ENCODE data around the gene PLXND1. TPM values are rescaled to one million over a fixed set of nuclear protein-coding genes. Genes with fewer than 3 reads are reported as not detected.
A peak's percentile ranks its signal among the peaks of the same experiment; 100 is the strongest.
"Not testable (repeated sequence)": the region's sequence is repeated elsewhere in the genome, so short reads cannot be mapped to it uniquely, and the experiment has no call there.

PLXND1 gene
- total and polyA plus RNA-seq, 7 experiments from 2014 or later, result 0.38 to 82.5 (median 7.1) TPM; not detected in 1

DNA sequence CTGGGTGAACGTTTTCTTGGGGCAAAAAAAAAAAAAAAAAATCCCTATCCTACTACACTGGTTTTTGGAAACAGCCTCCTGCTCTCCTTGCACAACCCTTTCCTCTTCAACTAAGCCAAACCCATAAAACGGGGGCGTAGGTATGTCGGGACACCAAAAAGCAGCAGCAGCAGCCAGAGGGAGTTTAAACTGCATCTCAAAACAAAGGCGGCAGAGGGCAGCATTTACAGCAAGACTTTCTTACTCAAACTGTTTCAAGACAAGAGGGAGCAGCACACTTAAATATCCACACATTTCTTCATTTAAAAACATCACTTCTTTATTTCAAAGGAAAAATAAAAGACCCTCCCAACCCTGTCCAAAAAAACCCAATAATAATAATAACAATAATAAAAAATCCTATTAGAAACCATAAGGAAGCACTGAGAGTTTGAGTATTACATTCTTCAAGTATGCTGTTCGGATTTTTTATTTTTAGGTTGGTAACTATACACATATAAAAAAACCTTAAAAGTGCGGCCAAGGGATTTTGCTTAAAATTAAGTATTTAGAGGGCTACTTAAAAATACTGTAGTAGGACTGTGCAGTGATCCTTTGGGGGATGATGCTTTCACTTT is 43.9 kb upstream of the PLXND1 start:
- ChIA-PET CTCF (interaction anchor here (1.0 to 1.5 kb wide), 3 partner anchors 23 to 284 kb away, joined by 3 to 7 read pairs (median 6); no protein-coding TSS in a partner anchor), POLR2A (no interaction called here)
- H3K36me3 Mint-ChIP-seq, result peaks cover 2 to 44% (median 10%) of the 10 kb centered on the region in 5 donors
- Histone ChIP-seq H3K4me3 (ENCODE audit: low read length) (no peak overlapping the region), H3K36me3 (ENCODE audit: control insufficient read depth in 2 of 3, insufficient read depth in 3 of 3, low read length in 3 of 3) (peaks cover 0 to 17% (median 0%) of the 10 kb centered on the region in 3 experiments), H3K27me3 (ENCODE audit: control insufficient read depth in 2 of 2, insufficient read depth in 2 of 2, low read length in 2 of 2) (no peaks in the 10 kb centered on the region), H3K9me3 (ENCODE audit: control insufficient read depth in 2 of 3, low read length in 3 of 3) (no peaks in the 10 kb centered on the region), H3K27ac (ENCODE audit: low read depth, low read length) (no peak overlapping the region), H3K4me1 (ENCODE audit: control insufficient read depth in 2 of 2, insufficient read depth in 2 of 2, low read length in 2 of 2) (no peaks in the 10 kb centered on the region)
- no peaks in the 10 kb centered on the region for H3K9me3 Mint-ChIP-seq
- H3K27me3 Mint-ChIP-seq, result peaks cover 0 to 4% (median 0%) of the 10 kb centered on the region in 5 donors
- peaks cover 0 to 4% (median 1%) of the 10 kb centered on the region in 7 donors for H3K4me1 Mint-ChIP-seq
- peak overlapping the region in 2 of 9 donors; percentile 12 to 38 for H3K27ac Mint-ChIP-seq
- intact Hi-C loops (cut with micrococcal nuclease), result loop anchor here (1.0 kb wide), 5 partner anchors 160 to 284 kb away; no protein-coding TSS in a partner anchor
- ATAC-seq (peak; percentile 62), DNase-seq (peak in 8 of 9 donors; percentile 8 to 57 (median 42))
- no peak overlapping the region for H3K4me3 Mint-ChIP-seq

- ATAC-seq, result no peak
- H3K4me1 Mint-ChIP-seq, result peaks cover 0 to 5% (median 1%) of the 10 kb centered on the region in 7 donors
- no peak for DNase-seq
- CTCF ChIA-PET, result no interaction called here
- H3K9me3 ChIP-seq (ENCODE audit: control insufficient read depth in 2 of 3, low read length in 3 of 3), result no peaks in the 10 kb centered on the region
- no peaks in the 10 kb centered on the region for H3K27me3 ChIP-seq (ENCODE audit: control insufficient read depth in 2 of 2, insufficient read depth in 2 of 2, low read length in 2 of 2)
- H3K27ac ChIP-seq (ENCODE audit: low read depth, low read length), result no peak overlapping the region
- H3K9me3 Mint-ChIP-seq, result no peaks in the 10 kb centered on the region
- peaks cover 0 to 37% (median 4%) of the 10 kb centered on the region in 5 donors for H3K36me3 Mint-ChIP-seq
- no peak overlapping the region for H3K4me3 ChIP-seq (ENCODE audit: low read length)
- POLR2A ChIA-PET, result no interaction called here
- H3K36me3 ChIP-seq (ENCODE audit: control insufficient read depth in 2 of 3, insufficient read depth in 3 of 3, low read length in 3 of 3), result peaks cover 0 to 4% (median 0%) of the 10 kb centered on the region in 3 experiments
- intact Hi-C loops (cut with micrococcal nuclease), result loop anchor here in 1 of 2 donors (2.0 kb wide), 1 partner anchor 158 kb away; no protein-coding TSS in a partner anchor
- no peaks in the 10 kb centered on the region for H3K4me1 ChIP-seq (ENCODE audit: control insufficient read depth in 2 of 2, insufficient read depth in 2 of 2, low read length in 2 of 2)
- H3K4me3 Mint-ChIP-seq, result no peak overlapping the region
- H3K27ac Mint-ChIP-seq, result no peak overlapping the region
- peaks cover 0 to 7% (median 0%) of the 10 kb centered on the region in 5 donors for H3K27me3 Mint-ChIP-seq
These were observed 41.9 kb upstream of the PLXND1 start for GRCh38 chr3:129648391-129648790.

GRCh38 chr3:129645286-129645685 is 38.8 kb upstream of the PLXND1 start:
- Histone ChIP-seq H3K27me3 (ENCODE audit: control insufficient read depth in 2 of 2, insufficient read depth in 2 of 2, low read length in 2 of 2) (no peaks in the 10 kb centered on the region), H3K4me3 (ENCODE audit: low read length) (no peak overlapping the region), H3K36me3 (ENCODE audit: control insufficient read depth in 2 of 3, insufficient read depth in 3 of 3, low read length in 3 of 3) (no peaks in the 10 kb centered on the region), H3K4me1 (ENCODE audit: control insufficient read depth in 2 of 2, insufficient read depth in 2 of 2, low read length in 2 of 2) (no peaks in the 10 kb centered on the region), H3K9me3 (ENCODE audit: control insufficient read depth in 2 of 3, low read length in 3 of 3) (no peaks in the 10 kb centered on the region), H3K27ac (ENCODE audit: low read depth, low read length) (no peak overlapping the region)
- no peaks in the 10 kb centered on the region for H3K9me3 Mint-ChIP-seq
- ChIA-PET POLR2A (no interaction called here), CTCF (no interaction called here)
- intact Hi-C loops (cut with micrococcal nuclease), result no loop called here
- H3K4me3 Mint-ChIP-seq, result no peak overlapping the region
- peaks cover 0 to 5% (median 1%) of the 10 kb centered on the region in 7 donors for H3K4me1 Mint-ChIP-seq
- peaks cover 0 to 15% (median 3%) of the 10 kb centered on the region in 5 donors for H3K36me3 Mint-ChIP-seq
- peaks cover 0 to 10% (median 0%) of the 10 kb centered on the region in 5 donors for H3K27me3 Mint-ChIP-seq
- DNase-seq (no peak), ATAC-seq (peak; percentile 42)
- H3K27ac Mint-ChIP-seq, result peak overlapping the region in 2 of 9 donors; percentile 1 to 7

DNA sequence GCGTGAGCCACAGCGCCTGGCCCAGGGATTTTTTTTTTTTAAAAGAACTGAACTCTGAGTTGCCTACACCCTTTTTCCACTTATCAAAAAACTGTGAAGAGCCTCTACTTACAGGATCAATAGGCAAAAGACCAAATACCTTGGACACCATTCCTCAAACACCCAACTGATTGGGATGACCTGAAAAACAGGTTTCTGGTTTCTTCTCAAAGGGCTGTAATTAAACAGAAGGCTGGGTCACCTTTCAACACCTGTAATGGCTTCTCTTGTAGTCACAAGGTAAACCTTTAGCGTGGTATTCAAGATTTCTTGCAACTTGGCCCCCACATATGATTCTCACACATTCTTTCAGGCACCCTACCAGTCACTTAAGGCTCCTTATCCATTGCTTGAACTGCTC is 38.4 kb upstream of the PLXND1 start:
- POLR2A ChIA-PET, result no interaction called here
- ATAC-seq (no peak), DNase-seq (no peak)
- no peaks in the 10 kb centered on the region for H3K4me1 ChIP-seq (ENCODE audit: control insufficient read depth in 2 of 2, insufficient read depth in 2 of 2, low read length in 2 of 2)
- H3K9me3 ChIP-seq (ENCODE audit: control insufficient read depth in 2 of 3, low read length in 3 of 3), result no peaks in the 10 kb centered on the region
- H3K27me3 Mint-ChIP-seq, result peaks cover 0 to 8% (median 0%) of the 10 kb centered on the region in 5 donors
- H3K4me3 ChIP-seq (ENCODE audit: low read length), result no peak overlapping the region
- no peak overlapping the region for H3K27ac ChIP-seq (ENCODE audit: low read depth, low read length)
- H3K4me1 Mint-ChIP-seq, result peaks cover 0 to 5% (median 0%) of the 10 kb centered on the region in 7 donors
- H3K36me3 ChIP-seq (ENCODE audit: control insufficient read depth in 2 of 3, insufficient read depth in 3 of 3, low read length in 3 of 3), result no peaks in the 10 kb centered on the region
- peak overlapping the region in 1 of 9 donors; percentile 7 for H3K27ac Mint-ChIP-seq
- H3K36me3 Mint-ChIP-seq, result peaks cover 0 to 12% (median 0%) of the 10 kb centered on the region in 5 donors
- no peak overlapping the region for H3K4me3 Mint-ChIP-seq
- intact Hi-C loops (cut with micrococcal nuclease), result no loop called here
- no peaks in the 10 kb centered on the region for H3K9me3 Mint-ChIP-seq
- H3K27me3 ChIP-seq (ENCODE audit: control insufficient read depth in 2 of 2, insufficient read depth in 2 of 2, low read length in 2 of 2), result no peaks in the 10 kb centered on the region
- CTCF ChIA-PET, result no interaction called here

DNA sequence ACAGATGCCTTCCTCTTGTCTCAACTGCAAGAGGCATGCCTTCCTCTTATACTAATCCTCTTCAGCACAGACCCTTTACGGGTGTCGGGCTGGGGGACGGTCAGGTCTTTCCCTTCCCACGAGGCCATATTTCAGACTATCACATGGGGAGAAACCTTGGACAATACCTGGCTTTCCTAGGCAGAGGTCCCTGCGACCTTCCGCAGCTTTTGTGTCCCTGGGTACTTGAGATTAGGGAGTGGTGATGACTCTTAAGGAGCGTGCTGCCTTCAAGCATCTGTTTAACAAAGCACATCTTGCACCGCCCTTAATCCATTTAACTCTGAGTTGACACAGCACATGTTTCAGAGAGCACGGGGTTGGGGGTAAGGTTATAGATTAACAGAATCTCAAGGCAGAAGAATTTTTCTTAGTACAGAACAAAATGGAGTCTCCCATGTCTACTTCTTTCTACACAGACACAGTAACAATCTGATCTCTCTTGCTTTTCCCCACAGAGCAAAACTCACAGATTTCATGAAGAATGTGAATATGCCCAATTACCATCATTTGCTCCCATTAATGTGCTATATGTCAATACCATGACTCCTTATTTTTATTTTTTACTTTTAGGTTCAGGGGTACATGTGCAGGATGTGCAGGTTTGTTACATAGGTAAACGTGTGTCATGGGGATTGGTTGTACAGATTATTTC is 35.2 kb upstream of the PLXND1 start:
- H3K27ac ChIP-seq (ENCODE audit: low read depth, low read length); H3K4me3 Mint-ChIP-seq; H3K36me3 Mint-ChIP-seq; H3K9me3 Mint-ChIP-seq; H3K4me3 ChIP-seq (ENCODE audit: low read length); ATAC-seq; H3K4me1 Mint-ChIP-seq; intact Hi-C loops (cut with micrococcal nuclease); POLR2A ChIA-PET; DNase-seq; H3K9me3 ChIP-seq (ENCODE audit: control insufficient read depth in 2 of 3, low read length in 3 of 3); CTCF ChIA-PET; H3K36me3 ChIP-seq (ENCODE audit: control insufficient read depth in 2 of 3, insufficient read depth in 3 of 3, low read length in 3 of 3); H3K27ac Mint-ChIP-seq; H3K27me3 ChIP-seq (ENCODE audit: control insufficient read depth in 2 of 2, insufficient read depth in 2 of 2, low read length in 2 of 2); H3K4me1 ChIP-seq (ENCODE audit: control insufficient read depth in 2 of 2, insufficient read depth in 2 of 2, low read length in 2 of 2): not testable (repeated sequence)
- H3K27me3 Mint-ChIP-seq, result peaks cover 0 to 17% (median 0%) of the 10 kb centered on the region in 5 donors

- peaks cover 0 to 15% (median 0%) of the 10 kb centered on the region in 5 donors for H3K27me3 Mint-ChIP-seq
- ATAC-seq; H3K27ac ChIP-seq (ENCODE audit: low read depth, low read length); H3K4me3 ChIP-seq (ENCODE audit: low read length); H3K4me3 Mint-ChIP-seq; CTCF ChIA-PET; POLR2A ChIA-PET; DNase-seq; H3K36me3 ChIP-seq (ENCODE audit: control insufficient read depth in 2 of 3, insufficient read depth in 3 of 3, low read length in 3 of 3); H3K4me1 ChIP-seq (ENCODE audit: control insufficient read depth in 2 of 2, insufficient read depth in 2 of 2, low read length in 2 of 2); H3K9me3 ChIP-seq (ENCODE audit: control insufficient read depth in 2 of 3, low read length in 3 of 3); H3K36me3 Mint-ChIP-seq; H3K9me3 Mint-ChIP-seq; H3K27ac Mint-ChIP-seq; H3K27me3 ChIP-seq (ENCODE audit: control insufficient read depth in 2 of 2, insufficient read depth in 2 of 2, low read length in 2 of 2); H3K4me1 Mint-ChIP-seq; intact Hi-C loops (cut with micrococcal nuclease): not testable (repeated sequence)
These were observed 34.5 kb upstream of the PLXND1 start for GRCh38 chr3:129640985-129641384.
